Stimulated activated naive CD4-positive, alpha-beta T cell treated with Interleukin-2 at 50 U/mL for 16 hours (primary cell): ENCODE data around the gene HAT1.

Experiments
- DNase-seq: peaks from one replicate; lab custom pipeline; 2025; lab: John Stamatoyannopoulos, UW

The HAT1 gene

GRCh38 chr2:171921970-171922229 lies 361 bp upstream of the HAT1 start:
- DNase-seq, result no peak

GRCh38 chr2:171923206-171923605 lies 945 bp downstream of the HAT1 start:
- no peak for DNase-seq

DNA sequence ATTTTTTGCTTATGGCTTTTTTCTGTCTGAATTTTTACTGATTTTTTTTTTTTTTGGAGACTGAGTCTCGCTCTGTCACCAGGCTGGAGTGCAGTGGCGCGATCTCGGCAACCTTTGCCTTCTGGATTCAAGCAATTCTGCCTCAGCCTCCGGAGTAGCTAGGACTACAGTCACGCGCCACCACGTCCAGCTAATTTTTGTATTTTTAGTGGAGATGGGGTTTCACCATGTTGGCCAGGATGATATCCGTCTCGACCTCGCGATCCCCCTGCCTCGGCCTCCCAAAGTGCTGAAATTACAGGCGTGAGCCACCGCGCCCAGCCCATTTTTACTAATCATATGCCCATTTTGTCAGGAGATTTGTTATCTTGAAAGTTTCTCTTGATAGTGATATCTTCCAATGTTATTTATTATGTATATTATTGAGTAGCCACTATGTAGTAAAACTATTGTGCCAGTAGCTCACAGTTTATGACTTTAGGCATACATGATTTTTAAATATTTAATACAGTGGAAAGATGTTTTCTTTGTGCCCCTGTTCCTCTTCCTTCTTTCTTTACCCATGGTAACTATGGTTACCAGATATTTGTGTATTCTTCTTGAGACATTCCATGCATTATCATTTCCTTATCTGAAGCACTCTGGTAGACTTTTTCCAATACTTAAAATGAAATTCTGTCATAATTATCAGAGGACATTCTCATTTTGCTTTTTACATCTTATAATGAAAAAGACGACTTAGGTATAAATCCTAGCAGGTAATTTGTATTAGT lies 2.1 kb downstream of the HAT1 start:
- no peak for DNase-seq

- no peak for DNase-seq
Measured at GRCh38 chr2:171930385-171930784, 8.1 kb downstream of the HAT1 start.

GRCh38 chr2:171939058-171939742 lies 16.9 kb downstream of the HAT1 start:
- DNase-seq, result no peak

DNA sequence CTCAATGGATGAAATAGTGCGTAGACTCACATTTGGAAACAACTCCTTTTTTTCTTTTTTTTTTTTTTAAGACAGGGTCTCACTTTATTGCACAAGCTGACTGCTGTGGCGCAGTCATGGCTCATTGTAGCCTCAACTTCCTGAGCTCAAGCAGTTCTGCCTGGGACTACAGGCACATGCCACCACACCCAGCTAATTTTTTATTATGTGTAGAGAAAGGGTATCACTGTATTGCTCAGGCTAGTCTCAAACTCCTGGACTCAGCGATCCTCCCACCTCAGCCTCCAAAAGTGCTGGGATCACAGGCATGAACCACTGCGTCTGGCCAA lies 17.4 kb downstream of the HAT1 start:
- DNase-seq, result no peak

DNA sequence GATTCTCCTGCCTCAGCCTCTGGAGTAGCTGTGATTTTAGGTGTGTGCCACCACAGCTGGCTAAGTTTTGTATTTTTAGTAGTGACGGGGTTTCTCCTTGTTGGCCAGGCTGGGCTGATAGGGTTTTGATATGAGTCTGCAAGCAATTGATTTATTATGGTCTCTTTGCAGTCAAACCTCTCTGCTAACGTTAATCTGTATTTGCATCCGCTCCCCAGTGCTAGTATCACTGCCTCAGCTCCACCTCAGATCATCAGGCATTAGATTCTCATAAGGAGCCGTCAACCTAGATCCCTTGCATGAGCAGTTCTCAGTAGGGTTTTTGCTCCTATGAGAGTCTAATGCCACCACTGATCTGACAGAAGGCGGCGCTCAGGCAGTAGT lies 19.0 kb downstream of the HAT1 start:
- DNase-seq, result no peak

GRCh38 chr2:171943869-171944268 lies 21.6 kb downstream of the HAT1 start:
- DNase-seq, result no peak

DNA sequence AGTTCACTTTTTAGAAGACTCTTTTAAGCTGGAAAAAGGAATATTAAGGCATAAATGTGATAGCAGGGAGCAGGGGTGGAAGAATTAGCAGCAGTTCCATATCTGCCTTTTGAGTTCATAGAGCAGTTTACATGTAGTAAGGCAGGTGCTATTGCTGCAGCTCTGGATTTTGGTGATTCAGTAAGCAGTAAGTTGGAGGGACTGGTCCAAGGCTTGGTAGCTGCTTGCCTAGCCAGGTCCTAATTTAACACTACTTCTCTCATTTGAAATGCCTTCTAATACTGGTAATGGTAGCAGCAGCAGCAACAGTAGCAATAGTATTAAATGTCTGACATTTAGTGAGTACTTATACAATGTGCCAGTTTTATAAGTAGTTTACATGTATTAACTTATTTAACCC lies 30.0 kb downstream of the HAT1 start:
- no peak for DNase-seq

GRCh38 chr2:171952748-171953147 lies 30.5 kb downstream of the HAT1 start:
- DNase-seq, result no peak

DNA sequence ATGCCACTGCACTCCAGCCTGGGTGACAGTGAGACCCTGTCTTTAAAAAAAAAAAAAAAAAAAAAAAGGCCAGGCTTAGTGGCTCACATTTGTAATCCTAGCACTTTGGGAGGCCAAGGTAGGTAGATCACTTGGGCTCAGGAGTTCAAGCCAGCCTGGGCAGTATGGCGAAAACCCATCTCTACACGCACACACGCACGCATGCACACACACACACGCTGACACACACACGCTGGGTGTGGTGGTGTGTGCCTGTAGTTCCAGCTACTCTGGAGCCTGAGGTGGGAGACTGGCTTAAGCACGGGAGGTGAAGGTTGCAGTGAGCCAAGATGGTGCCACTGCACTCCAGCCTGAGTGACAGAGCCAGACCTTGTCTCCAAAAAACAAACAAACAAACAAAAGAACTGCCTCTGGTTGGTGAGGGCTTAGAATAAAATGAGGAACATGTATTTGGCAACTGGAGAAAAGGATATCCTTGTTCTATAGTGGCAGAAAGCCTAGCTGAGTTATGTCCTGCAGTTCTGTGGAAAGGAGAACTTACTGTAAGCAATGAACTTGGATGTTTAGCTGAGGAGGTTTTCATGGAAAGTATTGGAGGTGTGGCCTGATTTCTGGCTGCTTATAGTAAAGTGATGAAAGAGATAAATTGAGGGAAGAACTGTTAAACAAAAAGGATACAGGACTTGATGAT lies 34.0 kb downstream of the HAT1 start:
- DNase-seq, result no peak

DNA sequence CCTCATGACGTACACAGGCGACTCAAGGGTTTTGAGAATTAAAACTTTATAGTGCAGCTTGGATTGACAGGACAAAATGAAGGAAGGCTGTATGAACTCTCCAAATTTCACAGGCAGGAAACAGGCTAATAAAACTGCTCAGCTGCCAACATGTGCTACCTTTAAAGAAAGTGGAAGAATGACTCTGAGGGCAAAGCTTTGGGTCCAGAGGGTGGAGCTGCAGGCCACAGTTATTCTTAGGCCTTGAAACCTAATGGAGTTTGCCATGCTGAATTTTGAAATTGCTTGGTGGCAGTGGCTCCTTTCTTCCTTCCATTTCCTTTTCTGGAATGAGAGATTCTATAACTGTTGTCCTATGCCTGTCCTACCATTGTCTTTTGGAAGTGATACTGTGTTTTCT lies 34.8 kb downstream of the HAT1 start:
- no peak for DNase-seq

DNA sequence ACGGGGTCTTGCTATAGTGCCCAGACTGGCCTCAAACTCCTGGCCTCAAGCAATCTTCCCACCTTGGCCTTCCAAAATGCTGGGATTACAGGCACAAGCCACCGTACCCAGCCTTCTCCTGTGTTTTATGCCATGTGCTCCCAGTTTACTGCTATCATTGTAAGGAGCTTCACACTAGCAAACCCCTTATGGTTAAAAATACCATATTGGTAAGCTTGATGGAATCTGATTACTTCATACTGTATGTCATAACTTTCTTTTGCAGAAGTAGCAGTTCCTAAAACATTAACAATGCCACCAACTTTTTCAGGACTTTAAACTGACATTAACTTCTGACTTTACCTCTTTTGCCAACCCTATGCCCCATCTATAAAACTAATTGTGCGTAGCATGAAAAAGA lies 36.2 kb downstream of the HAT1 start:
- no peak for DNase-seq

GRCh38 chr2:171959998-171960397 lies 37.7 kb downstream of the HAT1 start:
- no peak for DNase-seq

- no peak for DNase-seq
Measured at GRCh38 chr2:171960570-171960969, 38.3 kb downstream of the HAT1 start.

- DNase-seq, result no peak
Measured at GRCh38 chr2:171963198-171963597, 40.9 kb downstream of the HAT1 start.

- no peak for DNase-seq
Measured at GRCh38 chr2:171964308-171964707, 42.0 kb downstream of the HAT1 start.

- DNase-seq, result no peak
Measured at GRCh38 chr2:171965238-171965637, 43.0 kb downstream of the HAT1 start.

- DNase-seq, result no peak
Measured at GRCh38 chr2:171965661-171966060, 43.4 kb downstream of the HAT1 start.

DNA sequence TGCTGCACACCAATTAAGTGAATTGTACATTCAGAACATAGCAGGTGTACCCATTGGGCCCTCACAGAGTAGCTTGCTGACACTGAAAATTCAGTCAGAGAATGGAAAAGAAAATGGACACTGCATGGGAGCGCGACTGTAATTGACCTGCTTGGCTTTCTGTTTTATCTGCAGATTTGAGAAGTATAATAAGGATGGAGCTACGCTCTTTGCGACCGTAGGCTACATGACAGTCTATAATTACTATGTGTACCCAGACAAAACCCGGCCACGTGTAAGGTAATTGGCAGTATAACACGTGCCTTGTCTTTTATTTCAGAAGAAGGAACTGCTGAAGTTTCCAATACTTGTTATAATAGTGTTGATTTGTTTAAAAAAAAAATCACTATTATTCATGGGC lies 44.0 kb downstream of the HAT1 start:
- DNase-seq, result no peak

GRCh38 chr2:171966688-171967087 lies 44.4 kb downstream of the HAT1 start:
- DNase-seq, result no peak

- no peak for DNase-seq
Measured at GRCh38 chr2:171968509-171968908, 46.2 kb downstream of the HAT1 start.

DNA sequence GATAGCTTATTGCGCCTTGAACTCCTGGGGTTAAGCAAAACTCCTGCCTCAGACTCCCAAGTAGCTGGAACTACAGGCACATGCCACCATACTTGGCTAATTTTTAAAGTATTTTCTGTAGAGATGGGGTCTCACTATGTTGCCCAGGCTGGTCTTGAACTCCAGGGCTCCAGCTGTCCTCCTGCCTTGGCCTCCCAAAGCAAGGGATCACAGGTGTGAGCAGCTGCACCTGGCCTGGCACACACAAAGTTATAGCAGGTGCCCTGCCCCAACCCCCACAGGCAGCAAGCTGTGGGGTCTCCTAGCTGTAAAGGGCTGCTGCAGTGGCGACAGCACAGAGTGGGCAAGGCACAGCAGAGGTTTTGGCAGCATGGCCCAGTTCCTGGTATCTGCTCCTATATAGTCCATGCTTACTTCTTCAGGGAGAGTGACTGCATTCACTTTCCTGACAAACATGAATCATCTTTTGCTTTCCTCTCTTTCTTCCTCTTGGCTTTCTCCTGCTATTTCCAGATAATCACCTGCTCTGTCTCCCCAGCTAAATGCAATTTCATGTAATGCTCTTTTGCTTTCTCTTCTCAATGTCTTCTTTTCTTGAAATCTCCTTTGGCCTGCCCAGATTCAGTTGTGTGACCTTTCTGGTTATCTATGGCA lies 50.2 kb downstream of the HAT1 start:
- DNase-seq, result no peak
